ENCODE data around the gene TMEM247. TPM values are rescaled to one million over a fixed set of nuclear protein-coding genes. Genes with fewer than 3 reads are reported as not detected.

Gene TMEM247
- not detected for total RNA-seq
- long read RNA-seq = 0 reads

DNA sequence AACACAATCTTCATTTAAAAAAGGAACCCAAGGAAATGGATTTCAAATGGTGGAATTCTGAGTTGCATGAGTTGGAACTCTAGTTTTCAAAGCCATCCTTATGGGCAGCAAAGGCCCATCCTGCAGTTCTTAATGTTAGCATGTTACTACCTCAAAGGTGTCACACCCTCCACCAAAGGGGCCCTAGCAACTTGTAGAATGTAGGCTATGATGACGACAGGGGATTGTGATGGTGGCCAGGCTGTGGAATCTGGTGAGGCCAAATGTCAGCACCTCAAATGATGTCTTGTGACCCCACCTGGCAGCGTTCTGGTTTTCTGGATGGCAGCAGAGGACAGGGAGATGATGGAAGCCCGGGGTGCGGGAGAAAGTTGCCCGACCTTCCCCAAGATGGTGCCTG is at the start of gene TMEM247:
TSS of gene TMEM247 (plus strand) at position 301 of the 400 bp plus-strand sequence.
- DNase-seq (ENCODE audit: missing footprints) (no peak), ATAC-seq (no peak)
- intact Hi-C loops (cut with DNase I) = no loop called here

DNA sequence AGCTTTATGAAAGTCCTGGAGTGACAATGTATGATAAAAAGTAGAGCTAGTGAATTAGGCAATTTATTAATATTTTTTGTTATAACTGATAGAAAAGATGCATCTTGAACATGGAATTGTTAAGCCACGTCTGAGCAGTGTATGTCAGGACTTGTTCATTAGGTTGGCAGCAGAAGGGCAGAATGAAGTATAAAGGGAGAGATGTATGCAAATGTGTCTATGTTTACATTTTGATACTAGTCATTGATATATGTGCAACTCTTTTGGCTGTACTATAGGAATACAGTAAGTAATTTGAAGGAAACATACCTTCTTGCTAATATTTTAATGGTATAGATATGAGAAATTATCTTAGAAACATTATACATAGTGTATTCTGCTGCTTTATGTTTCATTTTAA is 49.0 kb upstream of the TMEM247 start:
- intact Hi-C loops (cut with DNase I) = no loop called here
- DNase-seq (ENCODE audit: missing footprints) = no peak
- no peak for ATAC-seq

GRCh38 chr2:46430992-46431391 is 48.4 kb upstream of the TMEM247 start:
- DNase-seq (ENCODE audit: missing footprints) (no peak), ATAC-seq (no peak)
- intact Hi-C loops (cut with DNase I) = no loop called here

DNA sequence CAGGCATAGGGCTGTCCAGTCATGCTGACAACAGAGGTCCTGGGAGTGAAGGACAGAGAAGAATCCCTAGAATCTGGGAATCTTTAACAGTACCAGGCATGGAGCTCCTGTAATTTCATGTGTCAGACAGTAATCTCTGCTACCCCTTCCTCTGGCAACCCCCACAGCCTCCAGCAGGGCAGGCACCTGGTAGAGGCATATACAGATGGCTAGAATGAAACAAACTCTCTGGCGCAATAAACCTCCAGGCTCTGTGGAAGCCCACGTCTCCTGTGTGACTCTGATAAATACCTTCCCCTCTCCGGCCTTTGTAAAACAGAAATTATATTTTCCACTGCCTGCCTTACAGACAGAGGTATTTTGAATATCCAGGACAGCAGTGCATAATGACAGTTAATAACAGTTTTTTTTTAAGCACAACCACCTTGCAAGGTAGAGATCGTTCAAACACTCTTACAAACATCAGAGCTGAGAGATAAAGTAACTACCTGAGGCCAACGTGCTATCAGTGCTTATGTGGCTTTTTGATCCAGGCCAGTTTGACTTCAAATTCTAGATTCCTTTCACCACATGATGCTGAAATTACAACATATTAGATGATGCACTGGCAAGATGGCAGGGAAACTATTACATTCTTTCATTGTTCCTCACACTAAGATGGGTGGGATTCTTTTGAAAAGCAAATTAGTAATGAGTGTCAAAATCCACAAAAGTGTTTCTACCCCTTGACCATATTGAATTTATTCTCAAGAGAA is 47.7 kb upstream of the TMEM247 start:
- intact Hi-C loops (cut with DNase I) = no loop called here
- DNase-seq (ENCODE audit: missing footprints) (no peak), ATAC-seq (no peak)

GRCh38 chr2:46434851-46435273 is 44.5 kb upstream of the TMEM247 start:
- ATAC-seq (no peak), DNase-seq (ENCODE audit: missing footprints) (no peak)
- intact Hi-C loops (cut with DNase I) = loop anchor here (5.0 kb wide), 1 partner anchor 43 kb away; no protein-coding TSS in a partner anchor

DNA sequence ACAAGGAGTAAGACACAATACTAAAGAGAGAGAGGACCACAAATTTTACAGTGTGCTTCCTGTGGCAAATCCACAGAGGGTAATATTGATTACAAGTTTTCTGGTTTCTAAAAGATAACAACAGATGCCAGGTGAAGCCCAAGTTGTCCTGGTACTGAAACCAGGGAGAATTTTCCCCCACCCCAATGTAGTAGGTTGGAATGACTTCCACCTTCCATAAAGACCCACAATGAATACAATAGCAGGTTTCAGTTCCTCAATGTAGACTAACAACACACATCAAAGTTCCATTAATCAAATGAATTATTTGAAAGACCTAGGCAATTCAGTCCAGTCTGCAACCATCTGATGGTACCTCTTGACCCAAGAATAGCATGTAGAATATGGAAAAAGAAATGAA is 44.0 kb upstream of the TMEM247 start:
- DNase-seq (ENCODE audit: missing footprints) (no peak), ATAC-seq (no peak)
- intact Hi-C loops (cut with DNase I) = loop anchor here (5.0 kb wide), 1 partner anchor 43 kb away; no protein-coding TSS in a partner anchor

- DNase-seq (ENCODE audit: missing footprints) (no peak), ATAC-seq (peak; percentile 28)
- intact Hi-C loops (cut with DNase I) = loop anchor here (5.0 kb wide), 1 partner anchor 44 kb away; no protein-coding TSS in a partner anchor
Measured at GRCh38 chr2:46435796-46436360, 43.5 kb upstream of the TMEM247 start.

GRCh38 chr2:46436800-46437199 is 42.6 kb upstream of the TMEM247 start:
- DNase-seq (ENCODE audit: missing footprints) (no peak), ATAC-seq (no peak)
- intact Hi-C loops (cut with DNase I) = loop anchor here (5.0 kb wide), 1 partner anchor 44 kb away; no protein-coding TSS in a partner anchor

- ATAC-seq = no peak
- intact Hi-C loops (cut with DNase I) = loop anchor here (5.0 kb wide), 1 partner anchor 46 kb away; no protein-coding TSS in a partner anchor
Measured at GRCh38 chr2:46438102-46438501, 41.3 kb upstream of the TMEM247 start.

GRCh38 chr2:46438794-46439193 is 40.6 kb upstream of the TMEM247 start:
- ATAC-seq (no peak), DNase-seq (ENCODE audit: missing footprints) (no peak)
- intact Hi-C loops (cut with DNase I) = loop anchor here (5.0 kb wide), 1 partner anchor 46 kb away; no protein-coding TSS in a partner anchor

More at GRCh38 chr2:46438102-46438501, 41.3 kb upstream of the TMEM247 start:
- no peak for DNase-seq (ENCODE audit: missing footprints)

- ATAC-seq (no peak), DNase-seq (ENCODE audit: missing footprints) (no peak)
- intact Hi-C loops (cut with DNase I) = loop anchor here (5.0 kb wide), 1 partner anchor 47 kb away; no protein-coding TSS in a partner anchor
Measured at GRCh38 chr2:46439582-46439981, 39.8 kb upstream of the TMEM247 start.

DNA sequence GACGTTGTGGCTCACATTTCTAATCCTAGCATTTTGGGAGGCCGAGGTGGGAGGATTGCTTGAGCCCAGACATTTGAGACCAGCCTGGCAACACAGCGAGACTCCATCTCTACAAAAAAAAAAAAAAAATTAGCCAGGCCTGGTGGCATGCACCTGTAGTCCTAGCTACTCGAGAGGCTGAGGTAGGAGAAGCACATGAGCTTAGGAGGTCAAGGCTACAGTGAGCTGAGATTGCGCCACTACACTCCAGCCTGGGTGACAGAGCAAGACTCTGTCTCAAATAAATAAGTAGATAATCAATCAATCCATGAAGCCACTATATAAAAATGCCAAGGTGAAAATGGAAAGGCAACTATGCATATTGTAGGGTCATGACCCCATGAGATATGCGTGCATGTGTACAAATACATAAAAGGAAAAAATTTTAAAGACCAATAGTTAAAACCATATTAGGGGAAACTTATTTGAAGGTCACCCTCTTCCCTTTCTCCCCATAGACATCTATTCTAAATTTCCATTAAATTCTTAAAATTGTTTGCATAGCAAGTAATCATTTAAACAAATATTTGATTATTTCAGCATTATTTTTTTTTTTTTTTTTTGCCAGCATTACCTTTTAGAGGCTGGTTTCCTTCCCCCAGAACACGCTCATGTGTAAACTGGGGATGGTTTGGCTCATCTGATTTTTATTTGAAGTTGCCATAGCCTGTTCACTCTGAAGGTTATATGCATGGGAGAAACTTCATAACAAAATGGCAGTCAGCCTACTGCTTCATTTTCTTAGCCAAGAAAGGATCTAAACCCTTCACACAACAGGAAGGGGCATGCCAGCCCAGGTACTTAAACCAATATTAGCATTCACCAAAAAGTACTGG is 37.3 kb upstream of the TMEM247 start:
- ATAC-seq (no peak), DNase-seq (ENCODE audit: missing footprints) (no peak)
- intact Hi-C loops (cut with DNase I) = no loop called here

DNA sequence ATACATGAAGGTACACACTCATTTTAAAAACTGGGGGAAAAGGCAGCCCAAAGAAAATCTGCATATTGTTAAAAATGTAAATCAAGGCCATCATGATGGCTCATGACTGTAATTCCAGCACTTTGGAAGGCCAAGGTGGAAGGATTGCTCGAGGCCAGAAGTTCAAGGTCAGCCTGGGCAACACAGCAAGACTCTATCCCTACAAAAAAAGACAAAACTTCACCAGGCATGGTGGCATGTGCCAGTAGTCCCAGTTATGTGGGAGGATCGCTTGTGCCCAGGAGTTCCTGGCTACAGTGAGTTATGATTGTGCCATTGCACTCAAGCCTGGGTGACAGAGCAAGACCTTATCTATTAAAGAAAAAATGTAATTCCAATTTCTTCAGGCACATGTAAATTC is 34.6 kb upstream of the TMEM247 start:
- ATAC-seq = no peak
- no peak for DNase-seq (ENCODE audit: missing footprints)
- intact Hi-C loops (cut with DNase I) = no loop called here

DNA sequence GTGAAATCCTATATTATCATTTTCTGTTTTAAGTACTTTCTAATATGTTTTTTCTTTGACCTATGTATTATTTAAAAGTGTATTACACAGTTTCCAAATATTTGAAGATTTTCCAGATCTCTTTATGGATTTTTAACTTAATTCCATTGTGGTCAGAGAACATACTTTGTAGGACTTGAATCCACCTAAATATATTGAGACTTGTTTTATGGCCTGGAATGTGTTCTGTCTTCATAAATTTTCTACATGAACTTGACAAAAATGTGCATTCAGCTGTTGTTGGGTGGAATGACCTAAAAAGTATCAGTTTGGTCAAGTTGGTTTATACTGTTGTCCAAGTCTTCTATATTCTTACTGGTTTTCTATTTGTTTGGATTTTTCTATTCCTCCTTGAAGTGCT is 33.8 kb upstream of the TMEM247 start:
- DNase-seq (ENCODE audit: missing footprints) (no peak), ATAC-seq (no peak)
- intact Hi-C loops (cut with DNase I) = no loop called here

- DNase-seq (ENCODE audit: missing footprints) (no peak), ATAC-seq (no peak)
- intact Hi-C loops (cut with DNase I) = no loop called here
Measured at GRCh38 chr2:46446871-46447568, 32.3 kb upstream of the TMEM247 start.

GRCh38 chr2:46447649-46448048 is 31.7 kb upstream of the TMEM247 start:
- DNase-seq (ENCODE audit: missing footprints) (no peak), ATAC-seq (no peak)
- intact Hi-C loops (cut with DNase I) = no loop called here

- intact Hi-C loops (cut with DNase I) = no loop called here
- DNase-seq (ENCODE audit: missing footprints) = no peak
- no peak for ATAC-seq
Measured at GRCh38 chr2:46448111-46448510, 31.3 kb upstream of the TMEM247 start.

- ATAC-seq (no peak), DNase-seq (ENCODE audit: missing footprints) (no peak)
- intact Hi-C loops (cut with DNase I) = no loop called here
Measured at GRCh38 chr2:46448641-46449040, 30.7 kb upstream of the TMEM247 start.

GRCh38 chr2:46449700-46450099 is 29.7 kb upstream of the TMEM247 start:
- intact Hi-C loops (cut with DNase I) = loop anchor here (5.0 kb wide), 1 partner anchor 37 kb away; no protein-coding TSS in a partner anchor

More at GRCh38 chr2:46449700-46450099, 29.7 kb upstream of the TMEM247 start:
- ATAC-seq (no peak), DNase-seq (ENCODE audit: missing footprints) (no peak)

Data from Right ventricle myocardium inferior (tissue), 1 donor.